ENCODE data around the gene TAF3. TPM values are rescaled to one million over a fixed set of nuclear protein-coding genes. Genes with fewer than 3 reads are reported as not detected.

Gene TAF3
- polyA plus RNA-seq, 1 of the 3 experiments (the other 2 are of a cell fraction) = 2.4 TPM

- H4K20me1 ChIP-seq (ENCODE audit: insufficient read depth) = no peaks in the 10 kb centered on the region
- WGBS (ENCODE audit: low lambda C conversion rate) = 98% methylated on average over 8 of the region's 8 CpGs
- H3K4me2 ChIP-seq = no peak overlapping the region
- H3K4me1 ChIP-seq (ENCODE audit: control insufficient read depth in 1 of 2, insufficient read depth in 2 of 2, low read depth in 1 of 2, low read length in 1 of 2) = peaks cover 0 to 3% of the 10 kb centered on the region in 2 experiments; a peak in 2 of 4 replicates
- H3K36me3 ChIP-seq (replicated peaks in 1 of 2; ENCODE audit: control insufficient read depth in 1 of 2, insufficient read depth in 2 of 2, low read length in 1 of 2) = peaks cover 0 to 7% of the 10 kb centered on the region in 2 experiments
- H2AFZ ChIP-seq (ENCODE audit: low read depth) = no peak overlapping the region
- H3K79me2 ChIP-seq (ENCODE audit: insufficient read depth) = no peaks in the 10 kb centered on the region
- H3K4me3 ChIP-seq (ENCODE audit: low read depth in 2 of 2, low read length in 1 of 2) = no peak overlapping the region
- DNase-seq = no peak
- no peaks in the 10 kb centered on the region for H3K9me2 ChIP-seq
- no peak overlapping the region for H3K9ac ChIP-seq
- H3K27ac ChIP-seq (ENCODE audit: low read depth in 2 of 2, low read length in 1 of 2) = no peak overlapping the region
- POLR2A ChIA-PET = no interaction called here
- TF ChIP-seq SIN3A (IDR thresholded peaks at IDR 0.05; ENCODE audit: borderline replicate concordance, low read depth, low read length) (no peak), RCOR1 (IDR thresholded peaks at IDR 0.05; ENCODE audit: low read length) (no peak), JUND (IDR thresholded peaks at IDR 0.05) (no peak), TCF12 (IDR thresholded peaks at IDR 0.05) (no peak), NRF1 (IDR thresholded peaks at IDR 0.05; ENCODE audit: low read depth, low read length) (no peak)
- TF ChIP-seq, protein P1, sequence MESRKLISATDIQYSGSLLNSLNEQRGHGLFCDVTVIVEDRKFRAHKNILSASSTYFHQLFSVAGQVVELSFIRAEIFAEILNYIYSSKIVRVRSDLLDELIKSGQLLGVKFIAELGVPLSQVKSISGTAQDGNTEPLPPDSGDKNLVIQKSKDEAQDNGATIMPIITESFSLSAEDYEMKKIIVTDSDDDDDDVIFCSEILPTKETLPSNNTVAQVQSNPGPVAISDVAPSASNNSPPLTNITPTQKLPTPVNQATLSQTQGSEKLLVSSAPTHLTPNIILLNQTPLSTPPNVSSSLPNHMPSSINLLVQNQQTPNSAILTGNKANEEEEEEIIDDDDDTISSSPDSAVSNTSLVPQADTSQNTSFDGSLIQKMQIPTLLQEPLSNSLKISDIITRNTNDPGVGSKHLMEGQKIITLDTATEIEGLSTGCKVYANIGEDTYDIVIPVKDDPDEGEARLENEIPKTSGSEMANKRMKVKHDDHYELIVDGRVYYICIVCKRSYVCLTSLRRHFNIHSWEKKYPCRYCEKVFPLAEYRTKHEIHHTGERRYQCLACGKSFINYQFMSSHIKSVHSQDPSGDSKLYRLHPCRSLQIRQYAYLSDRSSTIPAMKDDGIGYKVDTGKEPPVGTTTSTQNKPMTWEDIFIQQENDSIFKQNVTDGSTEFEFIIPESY (IDR thresholded peaks at IDR 0.05; ENCODE audit: borderline replicate concordance, low read depth) = no peak
- CTCF ChIA-PET = no interaction called here
- H3K27me3 ChIP-seq (ENCODE audit: insufficient read depth) = no peaks in the 10 kb centered on the region
- no peaks in the 10 kb centered on the region for H3K9me3 ChIP-seq
- no peaks in the 10 kb centered on the region for H3F3A ChIP-seq (replicated peaks; ENCODE audit: insufficient read depth)
Measured at GRCh38 chr10:7933757-7934156, 115.5 kb downstream of the TAF3 start.

DNA sequence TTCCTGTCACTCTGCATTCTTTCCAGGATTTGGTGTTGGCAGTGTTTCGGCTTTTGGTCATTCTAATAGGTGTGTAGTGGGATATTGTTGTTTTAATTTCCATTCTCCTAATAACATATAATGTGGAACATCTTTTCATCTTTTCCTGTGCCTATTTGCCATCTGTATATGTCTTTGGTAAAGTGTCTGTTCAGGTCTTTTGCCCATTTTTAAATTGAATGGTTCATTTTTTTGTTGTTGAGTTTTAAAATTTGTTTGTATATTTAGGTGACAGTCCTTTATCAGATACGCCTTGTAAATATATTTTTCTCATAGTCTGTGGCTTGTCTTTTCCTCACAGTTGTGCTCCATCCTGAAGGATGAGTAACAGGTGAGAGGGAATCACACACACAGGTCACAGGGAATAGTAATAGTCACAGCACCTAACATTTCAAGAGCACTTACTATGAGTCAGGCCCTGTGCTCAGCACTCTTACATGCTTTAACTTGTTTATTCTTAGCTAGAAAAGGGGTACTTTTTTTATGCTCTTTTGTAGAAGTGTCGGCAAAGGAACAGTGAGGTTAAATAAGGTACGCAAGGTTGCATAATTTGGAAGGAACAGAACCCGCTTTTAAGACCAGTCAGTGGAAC lies 119.1 kb downstream of the TAF3 start:
- H3K36me3 ChIP-seq (replicated peaks in 1 of 2; ENCODE audit: control insufficient read depth in 1 of 2, insufficient read depth in 2 of 2, low read length in 1 of 2) = peaks cover 0 to 7% of the 10 kb centered on the region in 2 experiments
- CTCF ChIA-PET = no interaction called here
- H3K79me2 ChIP-seq (ENCODE audit: insufficient read depth) = no peaks in the 10 kb centered on the region; the same call in 1 of the 2 replicates
- no peaks in the 10 kb centered on the region for H3K9me2 ChIP-seq
- no peak overlapping the region for H3K4me2 ChIP-seq
- H2AFZ ChIP-seq (ENCODE audit: low read depth) = no peak overlapping the region
- H3K9me3 ChIP-seq = peaks cover 9% of the 10 kb centered on the region; the same call in 1 of the 2 replicates
- no peak overlapping the region for H3K9ac ChIP-seq
- no peaks in the 10 kb centered on the region for H3K27me3 ChIP-seq (ENCODE audit: insufficient read depth)
- WGBS (ENCODE audit: low lambda C conversion rate) = 94% methylated on average over 5 of the region's 5 CpGs
- TF ChIP-seq NRF1 (IDR thresholded peaks at IDR 0.05; ENCODE audit: low read depth, low read length) (no peak), TEAD4 (IDR thresholded peaks at IDR 0.05; ENCODE audit: borderline replicate concordance, insufficient read depth) (no peak)
- H3K4me3 ChIP-seq (ENCODE audit: low read depth in 2 of 2, low read length in 1 of 2) = no peak overlapping the region
- no peaks in the 10 kb centered on the region for H4K20me1 ChIP-seq (ENCODE audit: insufficient read depth)
- POLR2A ChIA-PET = no interaction called here
- no peak for DNase-seq
- no peak overlapping the region for H3K27ac ChIP-seq (ENCODE audit: low read depth in 2 of 2, low read length in 1 of 2)
- no peaks in the 10 kb centered on the region for H3F3A ChIP-seq (replicated peaks; ENCODE audit: insufficient read depth)
- H3K4me1 ChIP-seq (ENCODE audit: control insufficient read depth in 1 of 2, insufficient read depth in 2 of 2, low read depth in 1 of 2, low read length in 1 of 2) = peaks cover 2 to 3% of the 10 kb centered on the region in 2 experiments; a peak in 2 of 4 replicates

DNA sequence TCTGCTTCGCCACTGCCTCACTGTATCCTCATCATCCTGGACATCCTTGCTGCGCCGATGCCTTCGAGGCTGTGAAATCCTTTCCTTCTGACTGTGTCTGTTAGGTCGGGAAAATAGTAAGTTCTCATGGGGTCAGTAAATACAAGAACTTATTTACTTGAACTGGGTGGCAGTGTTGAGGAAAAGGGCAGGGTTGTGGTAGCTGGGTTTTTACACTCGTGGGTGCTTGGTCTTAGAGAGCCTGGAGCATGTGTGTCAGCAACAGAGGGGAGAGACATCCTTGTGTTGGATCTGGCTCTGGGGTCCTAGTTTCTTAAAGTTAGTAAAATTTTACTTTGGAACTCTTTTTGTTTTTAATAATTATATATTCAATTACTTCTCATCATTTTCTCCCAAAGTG lies 123.3 kb downstream of the TAF3 start:
- Histone ChIP-seq H3K79me2 (ENCODE audit: insufficient read depth) (peaks cover 7% of the 10 kb centered on the region), H3F3A (replicated peaks; ENCODE audit: insufficient read depth) (peaks cover 13% of the 10 kb centered on the region), H3K27me3 (ENCODE audit: insufficient read depth) (no peaks in the 10 kb centered on the region), H3K36me3 (replicated peaks in 1 of 2; ENCODE audit: control insufficient read depth in 1 of 2, insufficient read depth in 2 of 2, low read length in 1 of 2) (peaks cover 0 to 7% of the 10 kb centered on the region in 2 experiments), H3K4me1 (ENCODE audit: control insufficient read depth in 1 of 2, insufficient read depth in 2 of 2, low read depth in 1 of 2, low read length in 1 of 2) (peaks cover 5 to 34% of the 10 kb centered on the region in 2 experiments; a peak in 3 of 4 replicates), H3K9me3 (peaks cover 9% of the 10 kb centered on the region; the same call in 1 of the 2 replicates), H3K9ac (no peak overlapping the region), H3K4me3 (ENCODE audit: low read depth in 2 of 2, low read length in 1 of 2) (no peak overlapping the region), H3K27ac (ENCODE audit: low read depth in 2 of 2, low read length in 1 of 2) (no peak overlapping the region), H4K20me1 (ENCODE audit: insufficient read depth) (no peaks in the 10 kb centered on the region), H3K4me2 (no peak overlapping the region), H3K9me2 (no peaks in the 10 kb centered on the region), H2AFZ (ENCODE audit: low read depth) (no peak overlapping the region)
- CTCF ChIA-PET = no interaction called here
- TF ChIP-seq ELF1 (IDR thresholded peaks at IDR 0.05) (no peak), TEAD4 (IDR thresholded peaks at IDR 0.05; ENCODE audit: borderline replicate concordance, insufficient read depth) (no peak), NFIC (IDR thresholded peaks at IDR 0.05; ENCODE audit: borderline replicate concordance) (no peak), RAD21 (IDR thresholded peaks at IDR 0.05; ENCODE audit: low read length) (no peak), MEF2A (IDR thresholded peaks at IDR 0.05; ENCODE audit: borderline replicate concordance, low read depth) (no peak), PBX3 (IDR thresholded peaks at IDR 0.05) (no peak), RFX5 (IDR thresholded peaks at IDR 0.05; ENCODE audit: low read length) (no peak)
- TF ChIP-seq, protein P1 (IDR thresholded peaks at IDR 0.05; ENCODE audit: borderline replicate concordance, low read depth) = no peak
- POLR2A ChIA-PET = no interaction called here
- WGBS (ENCODE audit: low lambda C conversion rate) = 95% methylated on average over 6 of the region's 6 CpGs
- DNase-seq = no peak
